Globus pallidus (tissue), 1 donor: Measurements from ENCODE around the gene WASL.
A peak's percentile ranks its signal among the peaks of the same experiment; 100 is the strongest.

Source experiments
- DNase-seq: peaks from one replicate; pipeline ENCODE4 v3.0.0-alpha.2; 2015; ENCODE audit warnings: low spot score

The WASL gene

GRCh38 chr7:123690550-123690949 lies 58.3 kb downstream of the WASL start:
- DNase-seq = no peak

GRCh38 chr7:123689250-123689649 lies 59.6 kb downstream of the WASL start:
- no peak for DNase-seq

- no peak for DNase-seq
These were observed 61.1 kb downstream of the WASL start for GRCh38 chr7:123687727-123688126.

GRCh38 chr7:123687161-123687560 lies 61.6 kb downstream of the WASL start:
- DNase-seq = no peak

- DNase-seq = peak; percentile 42
These were observed 66.1 kb downstream of the WASL start for GRCh38 chr7:123682690-123683089.

GRCh38 chr7:123681561-123681960 lies 67.2 kb downstream of the WASL start:
- no peak for DNase-seq

- no peak for DNase-seq
These were observed 68.2 kb downstream of the WASL start for GRCh38 chr7:123680580-123680979.

- no peak for DNase-seq
These were observed 69.2 kb downstream of the WASL start for GRCh38 chr7:123679614-123680013.

GRCh38 chr7:123677061-123677715 lies 71.6 kb downstream of the WASL start:
- no peak for DNase-seq

GRCh38 chr7:123675181-123675473 lies 73.7 kb downstream of the WASL start:
- DNase-seq = no peak

- DNase-seq = peak; percentile 2
These were observed 74.2 kb downstream of the WASL start for GRCh38 chr7:123674399-123675180.

GRCh38 chr7:123673752-123674398 lies 74.9 kb downstream of the WASL start:
- DNase-seq = no peak

GRCh38 chr7:123673137-123673732 lies 75.6 kb downstream of the WASL start:
- DNase-seq = no peak

- no peak for DNase-seq
These were observed 79.3 kb downstream of the WASL start for GRCh38 chr7:123669485-123669884.

GRCh38 chr7:123666492-123666891 lies 82.3 kb downstream of the WASL start:
- DNase-seq = no peak

- no peak for DNase-seq
These were observed 82.9 kb downstream of the WASL start for GRCh38 chr7:123665896-123666295.

- no peak for DNase-seq
These were observed 83.6 kb downstream of the WASL start for GRCh38 chr7:123665157-123665556.

- no peak for DNase-seq
These were observed 85.6 kb downstream of the WASL start for GRCh38 chr7:123663200-123663599.

- DNase-seq = no peak
These were observed 86.0 kb downstream of the WASL start for GRCh38 chr7:123662755-123663154.

- DNase-seq = no peak
These were observed 86.5 kb downstream of the WASL start for GRCh38 chr7:123662293-123662692.

GRCh38 chr7:123661765-123662164 lies 87.0 kb downstream of the WASL start:
- no peak for DNase-seq

- DNase-seq = no peak
These were observed 88.1 kb downstream of the WASL start for GRCh38 chr7:123660514-123661354.
